Camera-type eye (tissue), 1 donor: ENCODE results near the gene RPS26. TPM values are rescaled to one million over a fixed set of nuclear protein-coding genes. Genes with fewer than 3 reads are reported as not detected.

Source experiments
- total RNA-seq: library from RNA; depleted of rRNA; stranded (reverse); fragments of >200 nt; gene quantifications from one replicate; pipeline ENCODE4 v1.2.3, GENCODE V29; 2014

The RPS26 gene
- total RNA-seq: 457 TPM

DNA sequence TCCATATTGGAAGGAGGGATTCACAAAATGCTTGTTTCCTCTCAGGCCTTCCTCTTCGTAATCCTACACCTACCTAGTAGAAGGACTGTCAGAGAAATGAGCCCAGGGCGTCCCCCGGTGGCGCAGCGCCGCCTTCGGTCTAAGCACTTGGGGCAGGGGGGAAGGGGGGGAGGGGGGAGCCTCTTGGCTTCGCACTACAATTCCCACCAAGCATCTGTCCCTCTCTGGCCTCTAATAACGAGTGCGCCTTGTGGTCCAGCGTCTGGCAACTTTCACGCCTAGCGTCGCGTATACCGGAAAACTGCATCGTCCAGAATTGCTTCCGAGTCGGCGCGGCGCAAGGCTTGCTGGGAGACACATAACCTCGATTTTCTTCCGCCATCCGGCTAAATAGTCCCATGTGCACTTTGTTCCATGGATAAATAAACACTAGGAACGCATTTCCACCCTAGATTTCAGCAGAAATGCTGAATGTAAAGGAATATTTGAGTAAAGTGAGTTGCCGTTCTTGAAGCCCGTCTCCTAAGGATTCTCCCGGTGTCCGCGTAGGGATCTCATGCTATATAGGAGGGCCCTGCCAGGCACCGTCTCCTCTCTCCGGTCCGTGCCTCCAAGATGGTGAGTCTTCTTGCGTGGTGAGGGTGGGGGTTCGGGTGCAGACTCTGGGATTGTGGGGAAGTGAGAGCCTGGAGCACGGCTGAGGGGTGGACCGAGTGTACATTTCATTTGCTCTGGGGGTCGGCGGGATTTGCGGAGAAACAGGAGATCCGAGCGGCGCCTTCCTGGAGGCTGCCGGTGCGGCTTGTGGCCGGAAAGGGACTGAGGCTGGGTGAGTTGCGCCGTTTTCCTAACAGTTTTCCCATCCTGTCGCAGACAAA is at the start of gene RPS26:
Gene RPS26 (plus strand): TSS at position 367 of the 878 bp plus-strand sequence. CDS start 249 bp downstream, at position 616.

DNA sequence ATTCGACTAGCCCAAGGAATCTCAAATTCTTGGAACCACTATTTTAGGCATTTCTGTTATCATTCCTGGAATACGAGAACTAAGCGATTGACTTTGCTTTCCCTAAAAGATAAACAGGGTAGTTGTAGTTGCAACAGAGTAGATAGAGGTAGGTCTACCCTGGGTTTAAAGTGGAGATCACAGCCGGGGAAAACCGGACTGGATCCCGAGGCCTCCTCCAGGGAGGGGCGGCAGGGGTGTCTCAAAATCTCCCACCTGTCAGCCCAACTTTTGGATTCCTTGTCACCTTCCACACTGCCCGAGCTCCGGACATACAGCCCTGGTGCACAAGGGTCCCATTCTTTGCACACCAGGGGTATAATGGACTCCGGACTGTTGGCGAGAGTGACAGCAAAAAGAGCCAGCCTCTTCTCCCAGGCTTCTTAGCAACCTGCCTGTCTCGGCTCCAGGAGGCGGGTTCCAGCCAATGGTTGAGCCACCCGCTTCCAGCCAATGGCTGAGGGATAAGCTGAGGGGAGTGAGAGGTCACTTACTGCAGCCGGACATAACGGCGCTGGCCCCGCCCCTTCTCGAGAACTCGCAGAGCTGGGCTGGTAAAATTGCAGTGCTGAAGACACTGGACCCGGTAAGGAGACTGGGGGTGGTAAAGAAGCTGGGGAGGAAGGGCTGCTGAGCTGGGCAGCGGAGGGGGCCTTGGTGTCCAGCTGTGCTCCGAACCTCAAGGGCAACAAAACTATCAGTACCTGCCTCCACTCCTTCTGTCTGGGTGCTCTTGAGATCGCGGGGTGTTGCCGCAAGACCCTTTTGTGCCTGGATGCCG is 44.8 kb upstream of the RPS26 start, which contains the start of gene SUOX:
Gene SUOX (plus strand): TSS at position 562 of the 820 bp plus-strand sequence. CDS start 4,946 bp downstream, outside the sequence.

GRCh38 chr12:56020423-56021184 is 21.1 kb upstream of the RPS26 start, which contains the start of gene IKZF4:
Gene IKZF4, plus strand, starts transcription at chr12:56021043. Its CDS starts 451 bp downstream, at chr12:56021494.

GRCh38 chr12:56079723-56080555 is 38.2 kb downstream of the RPS26 start, which contains the start of gene ERBB3:
Gene ERBB3, plus strand, starts transcription at chr12:56080165. Its CDS starts 136 bp downstream, at chr12:56080301.

Other genes with a start within 250 kb of the RPS26 start
- gene SARNP, start 224.2 kb upstream of the RPS26 start, total RNA-seq: 65.7 TPM
- gene ORMDL2, start 223.9 kb upstream of the RPS26 start, total RNA-seq: 7.5 TPM
- gene DNAJC14, start 212.3 kb upstream of the RPS26 start, total RNA-seq: 45.7 TPM
- gene MMP19, start 199.0 kb upstream of the RPS26 start, total RNA-seq: 2.3 TPM
- 20.8 TPM for gene PYM1, start 114.0 kb upstream of the RPS26 start, total RNA-seq
- gene DGKA, start 110.8 kb upstream of the RPS26 start, total RNA-seq: 35.2 TPM
- gene PMEL, start 75.9 kb upstream of the RPS26 start, total RNA-seq: 363 TPM
- 17.2 TPM for gene CDK2, start 75.1 kb upstream of the RPS26 start, total RNA-seq
- 84.3 TPM for gene RAB5B, start 67.8 kb upstream of the RPS26 start, total RNA-seq
- gene SUOX, start 44.6 kb upstream of the RPS26 start, total RNA-seq: 20.3 TPM
- 6.3 TPM for gene IKZF4, start 20.9 kb upstream of the RPS26 start, total RNA-seq
- gene ERBB3, start 38.2 kb downstream of the RPS26 start, total RNA-seq: 28.4 TPM
- 85.4 TPM for gene PA2G4, start 62.6 kb downstream of the RPS26 start, total RNA-seq
- gene RPL41, start 74.7 kb downstream of the RPS26 start, total RNA-seq: 774 TPM
- 9.2 TPM for gene ZC3H10, start 76.3 kb downstream of the RPS26 start, total RNA-seq
- 59.4 TPM for gene ESYT1, start 86.3 kb downstream of the RPS26 start, total RNA-seq
- 153 TPM for gene MYL6B, start 110.7 kb downstream of the RPS26 start, total RNA-seq
- gene MYL6, start 116.4 kb downstream of the RPS26 start, total RNA-seq: 753 TPM
- 116 TPM for gene SMARCC2, start 147.6 kb downstream of the RPS26 start, total RNA-seq
- 79.0 TPM for gene RNF41, start 180.0 kb downstream of the RPS26 start, total RNA-seq
- gene NABP2, start 182.4 kb downstream of the RPS26 start, total RNA-seq: 25.8 TPM
- gene SLC39A5, start 188.1 kb downstream of the RPS26 start, total RNA-seq: 2.4 TPM
- 22.9 TPM for gene ANKRD52, start 216.5 kb downstream of the RPS26 start, total RNA-seq
- gene COQ10A, start 225.0 kb downstream of the RPS26 start, total RNA-seq: 17.2 TPM